Heart left ventricle (tissue), 13 donors: ENCODE results near the gene SPCS2.

Experiments used
- POLR2A ChIP-seq, 2 donors: fragments of 450-650 bp; IDR thresholded peaks; one replicate each; pipeline ENCODE4 v1.6.1; 2017; ENCODE audit warnings: antibody characterized with exemption in 2 of 2, mild to moderate bottlenecking in 2 of 2, moderate library complexity in 2 of 2
- TF ChIP-seq, protein P1 (sequence below), 12 donors: fragments of 200-600 bp; sonication (generic) in 4 of 12; IDR thresholded peaks; one replicate each; pipeline versions ENCODE4 v1.5.0 to v1.8.0; 2018 to 2022; ENCODE audit warnings: antibody characterized with exemption in 12 of 12, mild to moderate bottlenecking in 5 of 12
- donor health status: ischemic (EF 13 %, LVEDD 7.1; RV severe dilation, severe dysfunction).
- donor health status: DM: no; HTN: yes; CAD: no.
- donor health status: DM: no; HTN: no; CAD: no.
- donor health status: ischemic (EF 25% LVEDD 6.9; RV normal size, moderate dysfunction).
- donor health status: ischemic (EF 25% LVEDD 5.7; RV mildly dilated, moderate dysfunction).
- donor health status: ischemic (EF 35%, LVEDD 5.7; RV mildly dilated, moderate dysfunction).
- donor health status: nonischemic (EF 11% LVEDD 7.7; RV severe dilation, severe dysfunction).
- donor health status: DM: yes; HTN: yes; CAD: no.
- donor health status: PGD.
- donor health status: ischemic (EF 29% LVEDD 5.4; RV normal size, mild dysfunction).
- donor health status: nonischemic (EF 23%, LVEDD 6.1; RV moderate dilation, normal function).

DNA sequence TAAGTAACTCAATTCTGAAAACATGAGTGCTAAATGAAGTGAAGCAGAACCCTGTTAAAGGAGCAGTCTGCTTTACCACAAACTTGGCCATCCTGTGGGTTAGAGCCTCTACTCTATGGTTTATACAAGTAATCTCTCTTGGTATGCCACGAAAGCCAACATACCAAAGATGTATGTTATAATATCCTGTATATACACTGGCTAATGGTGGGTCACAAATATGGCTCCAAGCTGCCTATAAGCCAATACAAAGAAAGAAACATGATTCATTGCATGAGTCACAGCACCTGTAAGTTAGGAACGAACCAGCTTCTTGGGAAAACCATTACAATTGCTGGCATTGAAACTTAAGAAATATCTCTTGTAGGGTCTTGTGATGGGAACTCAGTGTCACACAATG, 16.3 kb upstream of the SPCS2 start:
- TF ChIP-seq, protein P1, sequence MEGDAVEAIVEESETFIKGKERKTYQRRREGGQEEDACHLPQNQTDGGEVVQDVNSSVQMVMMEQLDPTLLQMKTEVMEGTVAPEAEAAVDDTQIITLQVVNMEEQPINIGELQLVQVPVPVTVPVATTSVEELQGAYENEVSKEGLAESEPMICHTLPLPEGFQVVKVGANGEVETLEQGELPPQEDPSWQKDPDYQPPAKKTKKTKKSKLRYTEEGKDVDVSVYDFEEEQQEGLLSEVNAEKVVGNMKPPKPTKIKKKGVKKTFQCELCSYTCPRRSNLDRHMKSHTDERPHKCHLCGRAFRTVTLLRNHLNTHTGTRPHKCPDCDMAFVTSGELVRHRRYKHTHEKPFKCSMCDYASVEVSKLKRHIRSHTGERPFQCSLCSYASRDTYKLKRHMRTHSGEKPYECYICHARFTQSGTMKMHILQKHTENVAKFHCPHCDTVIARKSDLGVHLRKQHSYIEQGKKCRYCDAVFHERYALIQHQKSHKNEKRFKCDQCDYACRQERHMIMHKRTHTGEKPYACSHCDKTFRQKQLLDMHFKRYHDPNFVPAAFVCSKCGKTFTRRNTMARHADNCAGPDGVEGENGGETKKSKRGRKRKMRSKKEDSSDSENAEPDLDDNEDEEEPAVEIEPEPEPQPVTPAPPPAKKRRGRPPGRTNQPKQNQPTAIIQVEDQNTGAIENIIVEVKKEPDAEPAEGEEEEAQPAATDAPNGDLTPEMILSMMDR (IDR thresholded peaks at IDR 0.05): no peak
- no peak for TF ChIP-seq POLR2A (IDR thresholded peaks at IDR 0.05)
